Myocyte (in vitro differentiated cells): ENCODE data around the gene PRPSAP2. TPM values are rescaled to one million over a fixed set of nuclear protein-coding genes. Genes with fewer than 3 reads are reported as not detected.
"Not testable (repeated sequence)": the region's sequence is repeated elsewhere in the genome, so short reads cannot be mapped to it uniquely, and the experiment has no call there.

Experiments used
- DNase-seq: peaks from one replicate; pipeline ENCODE4 v3.0.0-alpha.2; 2012; ENCODE audit warnings: low read depth
- total RNA-seq: library from RNA; depleted of rRNA; stranded (reverse); fragments of >200 nt; gene quantifications from 2 replicates; pipeline ENCODE4 v1.2.3, GENCODE V29; 2014

Gene PRPSAP2
- total RNA-seq, 1 donor from 2014 or later, result 30.3 TPM

GRCh38 chr17:18937981-18938691 is 80.2 kb downstream of the PRPSAP2 start:
- no peak for DNase-seq

GRCh38 chr17:18938692-18939023 is 80.7 kb downstream of the PRPSAP2 start:
- no peak for DNase-seq

GRCh38 chr17:18944646-18945045 is 86.7 kb downstream of the PRPSAP2 start:
- DNase-seq, result no peak

GRCh38 chr17:18946536-18946935 is 88.6 kb downstream of the PRPSAP2 start:
- no peak for DNase-seq

GRCh38 chr17:18947866-18948265 is 89.9 kb downstream of the PRPSAP2 start:
- no peak for DNase-seq

- DNase-seq, result no peak
Measured at GRCh38 chr17:18948476-18949006, 90.6 kb downstream of the PRPSAP2 start.

GRCh38 chr17:18949566-18949965 is 91.6 kb downstream of the PRPSAP2 start:
- DNase-seq, result no peak

- no peak for DNase-seq
Measured at GRCh38 chr17:18950346-18950745, 92.4 kb downstream of the PRPSAP2 start.

GRCh38 chr17:18950944-18951905 is 93.3 kb downstream of the PRPSAP2 start:
- DNase-seq, result no peak

GRCh38 chr17:18951941-18952842 is 94.3 kb downstream of the PRPSAP2 start, which contains the start of gene SLC5A10:
Gene SLC5A10 (plus strand): TSS chr17:18952165. CDS start chr17:18952206, 41 bp downstream.
- DNase-seq, result no peak

- no peak for DNase-seq
Measured at GRCh38 chr17:18953231-18953728, 95.3 kb downstream of the PRPSAP2 start.

GRCh38 chr17:18954321-18954720 is 96.4 kb downstream of the PRPSAP2 start:
- DNase-seq, result no peak

GRCh38 chr17:18955009-18955408 is 97.1 kb downstream of the PRPSAP2 start:
- DNase-seq, result no peak

- not testable (repeated sequence) for DNase-seq
Measured at GRCh38 chr17:18956021-18956420, 98.1 kb downstream of the PRPSAP2 start.

- no peak for DNase-seq
Measured at GRCh38 chr17:18956581-18956980, 98.7 kb downstream of the PRPSAP2 start.

GRCh38 chr17:18957831-18958230 is 99.9 kb downstream of the PRPSAP2 start:
- no peak for DNase-seq

GRCh38 chr17:18958611-18959010 is 100.7 kb downstream of the PRPSAP2 start:
- DNase-seq, result no peak

GRCh38 chr17:18959071-18959844 is 101.3 kb downstream of the PRPSAP2 start:
- DNase-seq, result no peak

GRCh38 chr17:18959845-18960240 is 101.9 kb downstream of the PRPSAP2 start:
- DNase-seq, result no peak

- DNase-seq, result no peak
Measured at GRCh38 chr17:18960241-18960665, 102.3 kb downstream of the PRPSAP2 start.
